Upper lobe of left lung (tissue), 4 donors: ENCODE measurements around the gene PTPN6.

Experiments used
- POLR2A ChIP-seq, 4 donors: fragments of 450-650 bp; IDR thresholded peaks; one replicate each; pipeline ENCODE4 v1.5.1; 2016 to 2017; ENCODE audit warnings: antibody characterized with exemption in 4 of 4, mild to moderate bottlenecking in 2 of 4
- POLR2AphosphoS5 ChIP-seq, 2 donors: sonication (generic); formaldehyde crosslinking; IDR thresholded peaks; one replicate each; pipeline ENCODE4 v1.5.1; 2017; ENCODE audit warnings: antibody characterized with exemption in 2 of 2
- TF ChIP-seq, protein P1 (sequence below), 6 experiments: fragments of 450-650 bp in 4 of 6; fragments of 200-600 bp in 2 of 6; sonication (generic) in 2 of 6; IDR thresholded peaks; one replicate each; pipeline ENCODE4 v1.5.1; 2016 to 2019; ENCODE audit warnings: antibody characterized with exemption in 6 of 6

DNA sequence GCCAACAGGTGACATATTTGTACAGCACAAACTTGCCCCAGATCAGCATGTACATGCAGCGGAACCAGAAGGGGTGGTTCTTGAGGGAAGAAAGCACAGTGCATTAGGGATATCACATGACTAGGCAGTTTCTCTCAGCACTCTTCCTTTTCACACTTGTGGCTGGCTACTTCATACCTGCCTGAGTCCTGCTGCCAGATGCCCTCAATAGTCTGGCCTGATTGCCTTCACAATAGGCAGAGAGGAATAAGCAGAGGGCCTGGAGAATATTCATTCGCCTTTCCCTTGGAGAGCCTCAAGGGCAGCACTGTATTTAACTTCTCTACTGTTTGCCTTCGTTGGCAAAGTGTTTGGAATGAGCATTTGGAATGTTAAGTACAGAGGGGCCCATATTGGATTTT is 27.5 kb downstream of the PTPN6 start:
- TF ChIP-seq, protein P1, sequence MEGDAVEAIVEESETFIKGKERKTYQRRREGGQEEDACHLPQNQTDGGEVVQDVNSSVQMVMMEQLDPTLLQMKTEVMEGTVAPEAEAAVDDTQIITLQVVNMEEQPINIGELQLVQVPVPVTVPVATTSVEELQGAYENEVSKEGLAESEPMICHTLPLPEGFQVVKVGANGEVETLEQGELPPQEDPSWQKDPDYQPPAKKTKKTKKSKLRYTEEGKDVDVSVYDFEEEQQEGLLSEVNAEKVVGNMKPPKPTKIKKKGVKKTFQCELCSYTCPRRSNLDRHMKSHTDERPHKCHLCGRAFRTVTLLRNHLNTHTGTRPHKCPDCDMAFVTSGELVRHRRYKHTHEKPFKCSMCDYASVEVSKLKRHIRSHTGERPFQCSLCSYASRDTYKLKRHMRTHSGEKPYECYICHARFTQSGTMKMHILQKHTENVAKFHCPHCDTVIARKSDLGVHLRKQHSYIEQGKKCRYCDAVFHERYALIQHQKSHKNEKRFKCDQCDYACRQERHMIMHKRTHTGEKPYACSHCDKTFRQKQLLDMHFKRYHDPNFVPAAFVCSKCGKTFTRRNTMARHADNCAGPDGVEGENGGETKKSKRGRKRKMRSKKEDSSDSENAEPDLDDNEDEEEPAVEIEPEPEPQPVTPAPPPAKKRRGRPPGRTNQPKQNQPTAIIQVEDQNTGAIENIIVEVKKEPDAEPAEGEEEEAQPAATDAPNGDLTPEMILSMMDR (IDR thresholded peaks at IDR 0.05), result peak in 1 of 6 experiments; percentile 22
- peak in 1 of 4 donors; percentile 51 for TF ChIP-seq POLR2A (IDR thresholded peaks at IDR 0.05)
- TF ChIP-seq POLR2AphosphoS5 (IDR thresholded peaks at IDR 0.05), result no peak
